ENCODE measurements around the gene NUP62.

- TF ChIP-seq POLR2A (IDR thresholded peaks at IDR 0.05): no peak
- no peak for TF ChIP-seq CTCF (IDR thresholded peaks at IDR 0.05)
These were observed 66.7 kb downstream of the NUP62 start for GRCh38 chr19:49862391-49863253.
